ENCODE results near the gene CLINT1.

Gene CLINT1

DNA sequence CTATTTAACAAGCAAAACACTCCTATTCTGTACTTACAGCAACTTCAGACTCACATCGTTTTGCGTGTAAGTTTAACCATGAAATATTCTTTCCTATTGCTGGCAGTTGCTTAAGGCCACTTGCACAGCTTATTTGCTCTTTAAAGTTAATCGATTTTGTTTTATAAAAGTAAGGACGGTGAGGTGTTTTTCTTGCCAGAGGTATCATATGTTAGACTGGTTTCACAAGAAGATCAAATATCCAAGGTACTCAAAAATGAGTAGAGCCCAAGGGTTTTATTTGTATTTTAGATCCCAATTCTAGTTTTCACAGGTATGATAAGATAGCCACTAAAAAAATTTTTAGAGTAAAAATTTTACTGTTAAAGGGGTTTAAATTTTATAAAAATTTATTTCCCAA is 16.2 kb downstream of the CLINT1 start:
- Histone ChIP-seq H3K27ac (ENCODE audit: insufficient read depth, low read length, poor library complexity, severe bottlenecking) (no peak overlapping the region), H3K36me3 (ENCODE audit: control insufficient read depth, insufficient read depth, low read length) (peaks cover 2% of the 10 kb centered on the region), H3K9me3 (ENCODE audit: control insufficient read depth, low read length) (no peaks in the 10 kb centered on the region), H3K27me3 (replicated peaks; ENCODE audit: control insufficient read depth, insufficient read depth, low read length, poor library complexity, severe bottlenecking) (no peaks in the 10 kb centered on the region), H3K4me3 (ENCODE audit: insufficient read depth, low read depth, low read length, poor library complexity, severe bottlenecking) (no peak overlapping the region), H3K4me1 (ENCODE audit: control insufficient read depth, insufficient read depth, low read length, poor library complexity, severe bottlenecking) (no peaks in the 10 kb centered on the region)
- no peak for DNase-seq

DNA sequence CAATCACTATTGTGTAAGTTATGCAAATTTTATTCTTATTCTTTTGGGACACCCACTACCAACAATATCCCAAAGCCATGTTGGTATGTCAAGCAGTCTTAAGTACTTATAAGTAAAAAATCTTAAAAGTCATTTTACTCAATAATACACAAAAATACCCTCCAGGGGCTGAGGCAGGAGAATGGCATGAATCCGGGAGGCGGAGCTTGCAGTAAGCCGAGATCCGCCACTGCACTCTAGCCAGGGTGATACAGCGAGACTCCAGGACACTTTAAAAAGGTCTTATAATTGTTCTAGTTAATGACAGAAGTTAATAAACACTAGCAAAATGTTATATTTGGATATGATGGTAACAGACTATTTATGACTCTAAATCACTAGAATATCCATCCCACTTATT is 16.8 kb downstream of the CLINT1 start:
- no peak for DNase-seq
- H3K9me3 ChIP-seq (ENCODE audit: control insufficient read depth, low read length) = no peaks in the 10 kb centered on the region
- no peak overlapping the region for H3K27ac ChIP-seq (ENCODE audit: insufficient read depth, low read length, poor library complexity, severe bottlenecking)
- H3K4me3 ChIP-seq (ENCODE audit: insufficient read depth, low read depth, low read length, poor library complexity, severe bottlenecking) = no peak overlapping the region
- H3K4me1 ChIP-seq (ENCODE audit: control insufficient read depth, insufficient read depth, low read length, poor library complexity, severe bottlenecking) = no peaks in the 10 kb centered on the region
- no peaks in the 10 kb centered on the region for H3K27me3 ChIP-seq (replicated peaks; ENCODE audit: control insufficient read depth, insufficient read depth, low read length, poor library complexity, severe bottlenecking)
- no peaks in the 10 kb centered on the region for H3K36me3 ChIP-seq (ENCODE audit: control insufficient read depth, insufficient read depth, low read length)

DNA sequence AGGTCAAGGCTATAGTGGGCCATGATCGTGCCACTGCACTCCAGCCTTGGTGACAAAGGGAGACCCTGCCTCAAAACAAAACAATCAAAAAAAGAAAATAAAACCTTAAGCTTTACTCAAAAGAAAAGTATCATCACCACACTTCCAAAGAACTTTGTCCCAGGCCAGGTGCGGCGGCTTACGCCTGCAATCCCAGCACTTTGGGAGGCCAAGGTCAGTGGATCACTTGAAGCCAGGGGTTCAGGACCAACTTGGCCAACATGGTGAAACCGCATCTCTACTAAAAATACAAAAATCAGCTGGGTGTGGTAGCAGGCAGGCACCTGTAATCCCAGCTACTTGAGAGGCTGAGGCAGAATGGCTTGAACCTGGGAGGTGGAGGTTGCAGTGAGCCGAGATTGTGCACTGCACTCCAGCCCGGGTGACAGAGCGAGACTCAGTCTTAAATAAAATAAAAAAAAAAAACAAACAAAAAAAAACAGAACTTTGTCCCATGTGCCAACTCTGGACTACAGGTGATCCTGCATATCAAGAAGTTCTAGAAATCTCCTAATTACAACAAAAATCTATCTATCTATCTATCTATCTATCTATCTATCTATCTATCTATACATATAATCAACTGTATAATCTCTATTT is 19.7 kb downstream of the CLINT1 start:
- H3K4me1 ChIP-seq (ENCODE audit: control insufficient read depth, insufficient read depth, low read length, poor library complexity, severe bottlenecking) = no peaks in the 10 kb centered on the region
- no peaks in the 10 kb centered on the region for H3K27me3 ChIP-seq (replicated peaks; ENCODE audit: control insufficient read depth, insufficient read depth, low read length, poor library complexity, severe bottlenecking)
- no peak overlapping the region for H3K4me3 ChIP-seq (ENCODE audit: insufficient read depth, low read depth, low read length, poor library complexity, severe bottlenecking)
- H3K36me3 ChIP-seq (ENCODE audit: control insufficient read depth, insufficient read depth, low read length) = no peaks in the 10 kb centered on the region
- no peaks in the 10 kb centered on the region for H3K9me3 ChIP-seq (ENCODE audit: control insufficient read depth, low read length)
- DNase-seq = no peak
- H3K27ac ChIP-seq (ENCODE audit: insufficient read depth, low read length, poor library complexity, severe bottlenecking) = no peak overlapping the region

DNA sequence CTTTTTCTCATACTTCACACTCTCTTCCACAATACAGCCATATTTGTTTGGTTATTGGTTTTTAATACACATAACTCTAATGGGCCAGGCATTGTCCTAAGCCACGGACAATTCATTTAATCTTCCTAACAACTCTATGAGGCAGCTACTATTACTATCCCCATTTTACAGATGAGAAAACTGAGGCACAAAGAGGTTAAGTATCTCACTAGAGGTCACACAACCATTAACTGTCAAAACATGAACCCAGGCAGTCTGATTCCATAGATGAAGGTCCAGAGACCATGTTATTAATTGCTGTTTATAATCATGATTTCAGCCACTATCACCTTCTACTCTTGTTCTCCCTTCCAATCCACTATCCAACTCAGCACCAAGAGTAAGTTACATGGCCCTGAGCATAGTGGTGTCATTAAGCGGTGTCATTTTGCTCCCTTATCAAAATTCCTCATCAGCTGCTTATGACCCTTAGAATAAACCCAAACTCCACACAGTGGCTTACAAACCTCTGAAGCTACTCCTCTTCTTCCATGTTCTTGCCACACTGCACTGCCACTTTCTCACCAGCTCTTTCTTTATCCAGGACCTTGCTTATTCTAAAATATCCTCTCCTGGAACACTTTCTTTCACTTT is 22.7 kb downstream of the CLINT1 start:
- no peak overlapping the region for H3K4me3 ChIP-seq (ENCODE audit: insufficient read depth, low read depth, low read length, poor library complexity, severe bottlenecking)
- H3K27me3 ChIP-seq (replicated peaks; ENCODE audit: control insufficient read depth, insufficient read depth, low read length, poor library complexity, severe bottlenecking) = no peaks in the 10 kb centered on the region

DNA sequence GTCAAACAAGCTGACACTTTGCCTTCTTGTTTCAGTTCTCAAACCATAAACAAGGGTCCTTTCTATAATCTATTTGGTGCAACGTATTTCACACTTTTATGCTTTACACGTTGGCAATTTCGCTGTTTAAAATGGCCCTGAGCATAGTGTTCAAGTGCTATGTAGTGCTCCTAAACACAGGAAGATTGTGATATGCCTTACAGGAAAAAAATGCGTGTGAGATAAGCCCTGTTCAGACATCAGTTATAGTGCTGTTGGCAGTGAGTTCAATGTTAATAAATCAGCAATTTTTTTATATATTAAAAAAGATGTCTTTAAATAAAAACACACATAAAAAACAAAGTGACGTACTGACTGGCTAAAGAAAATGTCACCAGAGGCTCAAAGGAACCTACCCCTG is 23.9 kb downstream of the CLINT1 start:
- DNase-seq = no peak
- H3K36me3 ChIP-seq (ENCODE audit: control insufficient read depth, insufficient read depth, low read length) = no peaks in the 10 kb centered on the region
- no peaks in the 10 kb centered on the region for H3K9me3 ChIP-seq (ENCODE audit: control insufficient read depth, low read length)
- H3K27ac ChIP-seq (ENCODE audit: insufficient read depth, low read length, poor library complexity, severe bottlenecking) = no peak overlapping the region
- H3K4me3 ChIP-seq (ENCODE audit: insufficient read depth, low read depth, low read length, poor library complexity, severe bottlenecking) = no peak overlapping the region
- no peaks in the 10 kb centered on the region for H3K27me3 ChIP-seq (replicated peaks; ENCODE audit: control insufficient read depth, insufficient read depth, low read length, poor library complexity, severe bottlenecking)
- no peaks in the 10 kb centered on the region for H3K4me1 ChIP-seq (ENCODE audit: control insufficient read depth, insufficient read depth, low read length, poor library complexity, severe bottlenecking)

More for the DNA sequence above, 22.7 kb downstream of the CLINT1 start:
- Histone ChIP-seq H3K4me1 (ENCODE audit: control insufficient read depth, insufficient read depth, low read length, poor library complexity, severe bottlenecking) (no peaks in the 10 kb centered on the region), H3K36me3 (ENCODE audit: control insufficient read depth, insufficient read depth, low read length) (no peaks in the 10 kb centered on the region), H3K27ac (ENCODE audit: insufficient read depth, low read length, poor library complexity, severe bottlenecking) (no peak overlapping the region), H3K9me3 (ENCODE audit: control insufficient read depth, low read length) (no peaks in the 10 kb centered on the region)
- no peak for DNase-seq

DNA sequence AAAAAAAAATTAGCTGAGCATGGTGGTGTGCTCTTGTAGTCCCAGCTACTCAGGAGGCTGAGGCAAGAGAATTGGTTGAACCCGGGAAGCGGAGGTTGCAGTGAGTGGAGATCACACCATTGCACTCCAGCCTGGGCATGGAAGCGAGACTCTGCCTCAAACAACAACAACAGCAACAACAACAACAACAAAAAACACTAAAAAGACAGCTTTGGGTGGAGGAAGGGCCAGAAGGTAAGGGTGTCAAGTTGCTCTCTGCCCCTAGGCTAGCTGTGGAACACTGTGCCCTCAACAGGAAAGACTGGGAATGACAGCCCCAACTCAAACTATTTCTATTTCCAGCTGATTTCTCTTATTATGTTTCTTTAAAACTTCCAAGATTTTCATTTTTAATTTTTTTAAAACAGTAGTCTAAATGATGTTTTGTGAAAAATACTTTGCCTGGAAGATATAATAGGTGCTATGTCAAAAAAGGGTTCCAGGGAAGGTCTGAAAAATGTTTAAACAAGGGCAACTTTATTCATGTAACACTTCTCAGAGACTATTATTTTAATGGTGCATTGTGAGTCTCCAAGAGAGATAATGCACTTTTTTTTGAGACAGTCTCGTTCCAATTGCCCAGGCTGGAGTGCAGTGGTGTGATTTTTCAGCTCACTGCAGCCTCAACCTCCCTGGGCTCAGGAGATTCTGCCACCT is 29.9 kb downstream of the CLINT1 start:
- no peak for DNase-seq
- Histone ChIP-seq H3K4me1 (ENCODE audit: control insufficient read depth, insufficient read depth, low read length, poor library complexity, severe bottlenecking) (peaks cover 5% of the 10 kb centered on the region), H3K27ac (ENCODE audit: insufficient read depth, low read length, poor library complexity, severe bottlenecking) (no peak overlapping the region)

DNA sequence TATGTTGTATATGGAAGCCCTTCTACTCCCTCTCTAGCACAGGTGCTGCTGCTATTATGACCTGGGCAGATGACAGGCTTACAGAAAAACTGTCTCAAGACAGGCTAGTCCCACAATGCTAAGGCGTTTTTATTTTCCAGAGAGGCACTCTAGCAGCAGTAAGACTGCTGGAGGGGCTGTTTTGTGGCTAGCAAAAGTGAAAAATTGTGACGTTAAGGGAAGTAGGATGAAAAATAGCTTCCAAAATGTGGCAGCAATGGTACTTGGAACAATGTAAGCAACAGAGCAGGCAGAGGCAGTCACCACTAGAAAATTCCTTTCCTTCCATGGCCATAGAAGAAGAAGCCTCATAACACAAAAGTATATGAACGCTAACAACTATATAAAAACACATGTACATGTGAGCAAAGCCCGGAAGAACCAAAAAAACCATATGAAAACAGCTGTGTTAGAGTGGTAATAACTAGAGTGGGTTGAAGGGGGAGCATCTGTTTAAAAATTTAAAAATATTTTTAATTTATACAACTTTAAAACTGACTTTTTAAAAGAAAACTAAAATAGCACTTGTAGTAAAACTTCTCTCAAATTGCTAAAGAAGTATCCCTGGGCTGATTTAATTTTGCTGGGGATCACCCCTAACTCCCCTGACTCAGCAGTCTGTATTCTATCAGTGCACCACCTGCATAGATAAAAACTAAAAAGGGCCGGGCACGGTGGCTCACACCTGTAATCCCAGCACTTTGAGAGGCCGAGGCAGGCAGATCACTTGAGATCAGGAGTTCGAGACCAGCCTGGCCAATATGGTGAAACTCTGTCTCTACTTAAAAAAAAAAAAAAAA is 30.6 kb downstream of the CLINT1 start:
- DNase-seq = no peak
- Histone ChIP-seq H3K9me3 (ENCODE audit: control insufficient read depth, low read length) (no peaks in the 10 kb centered on the region), H3K4me3 (ENCODE audit: insufficient read depth, low read depth, low read length, poor library complexity, severe bottlenecking) (no peak overlapping the region), H3K36me3 (ENCODE audit: control insufficient read depth, insufficient read depth, low read length) (no peaks in the 10 kb centered on the region), H3K4me1 (ENCODE audit: control insufficient read depth, insufficient read depth, low read length, poor library complexity, severe bottlenecking) (peaks cover 5% of the 10 kb centered on the region), H3K27me3 (replicated peaks; ENCODE audit: control insufficient read depth, insufficient read depth, low read length, poor library complexity, severe bottlenecking) (no peaks in the 10 kb centered on the region), H3K27ac (ENCODE audit: insufficient read depth, low read length, poor library complexity, severe bottlenecking) (no peak overlapping the region)

More for the DNA sequence above, 29.9 kb downstream of the CLINT1 start:
- Histone ChIP-seq H3K36me3 (ENCODE audit: control insufficient read depth, insufficient read depth, low read length) (no peaks in the 10 kb centered on the region), H3K9me3 (ENCODE audit: control insufficient read depth, low read length) (no peaks in the 10 kb centered on the region), H3K4me3 (ENCODE audit: insufficient read depth, low read depth, low read length, poor library complexity, severe bottlenecking) (no peak overlapping the region), H3K27me3 (replicated peaks; ENCODE audit: control insufficient read depth, insufficient read depth, low read length, poor library complexity, severe bottlenecking) (no peaks in the 10 kb centered on the region)

DNA sequence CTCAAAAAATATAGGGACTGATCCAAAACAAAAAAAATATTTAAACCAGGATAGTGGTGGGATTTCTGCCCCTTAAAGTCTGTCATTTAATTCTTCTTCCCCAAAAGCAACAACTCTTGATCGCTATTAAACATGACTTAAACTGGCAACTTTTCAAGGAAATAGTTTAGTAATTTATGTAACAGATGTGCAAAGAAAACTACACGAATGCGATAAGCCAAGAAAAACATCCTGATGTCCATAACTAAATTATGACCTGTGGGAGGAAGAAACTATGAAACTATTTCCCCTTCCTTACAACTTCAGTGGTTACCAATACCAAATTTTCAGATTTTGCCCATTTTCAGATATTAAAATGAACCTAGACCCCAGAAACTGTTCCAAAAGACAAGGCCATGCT is 31.5 kb downstream of the CLINT1 start:
- Histone ChIP-seq H3K9me3 (ENCODE audit: control insufficient read depth, low read length) (no peaks in the 10 kb centered on the region), H3K4me3 (ENCODE audit: insufficient read depth, low read depth, low read length, poor library complexity, severe bottlenecking) (no peak overlapping the region), H3K27me3 (replicated peaks; ENCODE audit: control insufficient read depth, insufficient read depth, low read length, poor library complexity, severe bottlenecking) (no peaks in the 10 kb centered on the region), H3K36me3 (ENCODE audit: control insufficient read depth, insufficient read depth, low read length) (no peaks in the 10 kb centered on the region), H3K4me1 (ENCODE audit: control insufficient read depth, insufficient read depth, low read length, poor library complexity, severe bottlenecking) (peaks cover 5% of the 10 kb centered on the region), H3K27ac (ENCODE audit: insufficient read depth, low read length, poor library complexity, severe bottlenecking) (no peak overlapping the region)
- no peak for DNase-seq

DNA sequence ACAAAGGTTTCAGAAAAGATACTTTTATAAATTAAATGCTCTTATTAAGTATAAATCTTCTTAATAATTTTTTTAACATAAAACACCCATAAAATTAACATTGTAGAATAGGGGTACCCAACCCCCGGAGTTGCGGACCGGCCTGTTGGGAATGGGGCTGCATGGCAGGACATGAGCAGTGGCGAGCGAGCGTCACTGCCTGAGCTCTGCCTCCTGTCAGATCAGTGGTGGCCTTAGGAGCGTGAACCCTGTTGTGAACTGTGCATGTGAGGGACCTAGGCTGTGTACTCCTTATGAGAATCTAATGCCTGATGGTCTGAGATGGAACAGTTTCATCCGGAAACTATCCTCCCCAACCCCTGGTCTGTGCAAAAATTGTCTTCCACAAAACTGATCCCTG is 35.3 kb downstream of the CLINT1 start:
- Histone ChIP-seq H3K27me3 (replicated peaks; ENCODE audit: control insufficient read depth, insufficient read depth, low read length, poor library complexity, severe bottlenecking) (no peaks in the 10 kb centered on the region), H3K9me3 (ENCODE audit: control insufficient read depth, low read length) (no peaks in the 10 kb centered on the region), H3K4me1 (ENCODE audit: control insufficient read depth, insufficient read depth, low read length, poor library complexity, severe bottlenecking) (peaks cover 5% of the 10 kb centered on the region), H3K4me3 (ENCODE audit: insufficient read depth, low read depth, low read length, poor library complexity, severe bottlenecking) (no peak overlapping the region), H3K36me3 (ENCODE audit: control insufficient read depth, insufficient read depth, low read length) (no peaks in the 10 kb centered on the region), H3K27ac (ENCODE audit: insufficient read depth, low read length, poor library complexity, severe bottlenecking) (no peak overlapping the region)
- DNase-seq = no peak
